Measurements from ENCODE around the gene SLC40A1.

The SLC40A1 gene

GRCh38 chr2:189625636-189626035, 45.0 kb upstream of the SLC40A1 start:
- TF ChIP-seq TAF1 (IDR thresholded peaks at IDR 0.05; ENCODE audit: borderline replicate concordance, insufficient read depth, low read length) (no peak), FOXP2 (optimal IDR thresholded peaks at IDR 0.05; ENCODE audit: borderline replicate concordance, extremely low read depth, extremely low read length, insufficient read depth) (no peak), POLR2AphosphoS5 (IDR thresholded peaks at IDR 0.05; ENCODE audit: low read depth, low read length) (no peak), REST (IDR thresholded peaks at IDR 0.05; ENCODE audit: insufficient read depth in 1 of 2, low read depth in 2 of 2, low read length in 2 of 2) (no peak), SIN3A (IDR thresholded peaks at IDR 0.05; ENCODE audit: borderline replicate concordance, insufficient read depth, low read length) (no peak)

GRCh38 chr2:189624648-189625355, 44.2 kb upstream of the SLC40A1 start:
- TF ChIP-seq SIN3A (IDR thresholded peaks at IDR 0.05; ENCODE audit: borderline replicate concordance, insufficient read depth, low read length) (no peak), POLR2AphosphoS5 (IDR thresholded peaks at IDR 0.05; ENCODE audit: low read depth, low read length) (no peak), REST (IDR thresholded peaks at IDR 0.05; ENCODE audit: insufficient read depth in 1 of 2, low read depth in 2 of 2, low read length in 2 of 2) (no peak), FOXP2 (optimal IDR thresholded peaks at IDR 0.05; ENCODE audit: borderline replicate concordance, extremely low read depth, extremely low read length, insufficient read depth) (no peak), TAF1 (IDR thresholded peaks at IDR 0.05; ENCODE audit: borderline replicate concordance, insufficient read depth, low read length) (no peak)

GRCh38 chr2:189623049-189623448, 42.5 kb upstream of the SLC40A1 start:
- no peak for TF ChIP-seq POLR2AphosphoS5 (IDR thresholded peaks at IDR 0.05; ENCODE audit: low read depth, low read length)
- TF ChIP-seq TAF1 (IDR thresholded peaks at IDR 0.05; ENCODE audit: borderline replicate concordance, insufficient read depth, low read length), result no peak
- TF ChIP-seq SIN3A (IDR thresholded peaks at IDR 0.05; ENCODE audit: borderline replicate concordance, insufficient read depth, low read length), result no peak
- TF ChIP-seq REST (IDR thresholded peaks at IDR 0.05; ENCODE audit: insufficient read depth in 1 of 2, low read depth in 2 of 2, low read length in 2 of 2), result no peak
- TF ChIP-seq FOXP2 (optimal IDR thresholded peaks at IDR 0.05; ENCODE audit: borderline replicate concordance, extremely low read depth, extremely low read length, insufficient read depth), result no peak

- no peak for TF ChIP-seq POLR2AphosphoS5 (IDR thresholded peaks at IDR 0.05; ENCODE audit: low read depth, low read length)
- no peak for TF ChIP-seq FOXP2 (optimal IDR thresholded peaks at IDR 0.05; ENCODE audit: borderline replicate concordance, extremely low read depth, extremely low read length, insufficient read depth)
- no peak for TF ChIP-seq SIN3A (IDR thresholded peaks at IDR 0.05; ENCODE audit: borderline replicate concordance, insufficient read depth, low read length)
- TF ChIP-seq TAF1 (IDR thresholded peaks at IDR 0.05; ENCODE audit: borderline replicate concordance, insufficient read depth, low read length), result no peak
- TF ChIP-seq REST (IDR thresholded peaks at IDR 0.05; ENCODE audit: insufficient read depth in 1 of 2, low read depth in 2 of 2, low read length in 2 of 2), result no peak
Observed at GRCh38 chr2:189621781-189622180, 41.2 kb upstream of the SLC40A1 start.
